Endothelial cell of umbilical vein (primary cell): ENCODE measurements around the gene SOCS7. TPM values are rescaled to one million over a fixed set of nuclear protein-coding genes. Genes with fewer than 3 reads are reported as not detected.

Experiments
- BruUV-seq: library from RNA; stranded (reverse); fragments of 400-500 nt; replicated peaks from 2 replicates; lab custom pipeline; 2021; lab: Mats Ljungman, UMichigan
- CTCF ChIA-PET: fragments of 300-600, 350-600 bp; sonication (Branson Sonifier 250); formaldehyde crosslinking; loops from one replicate; lab custom pipeline; 2021; ENCODE audit warnings: antibody characterized with exemption, inconsistent platforms; lab: Charles Lee
- POLR2A ChIA-PET: fragments of 300-600, 350-600 bp; sonication (Branson Sonifier 250); formaldehyde crosslinking; loops from one replicate; lab custom pipeline; 2021; ENCODE audit warnings: antibody characterized with exemption, inconsistent platforms; lab: Charles Lee
- DNase-seq: peaks from one replicate; pipeline ENCODE4 v3.0.0-alpha.2; 2011; ENCODE audit warnings: low read depth, low spot score
- FAIRE-seq: peaks from 2 replicates; lab custom pipeline; 2011; peaks lifted over from hg19 to GRCh38; lab: Jason Lieb, UNC
- H2AFZ ChIP-seq: 2 replicates; pipeline ENCODE4 v1.6.0; 2012; ENCODE audit warnings: low read depth, low read length, control low read depth, inconsistent platforms
- H3K27ac ChIP-seq: 2 replicates; pipeline ENCODE4 v1.5.1; 2011; ENCODE audit warnings: low read depth, mild to moderate bottlenecking, control low read depth, low read length, moderate library complexity; ENCODE audit not compliant: insufficient read depth
- H3K27me3 ChIP-seq, 2 experiments: 2 replicates each; pipeline versions ENCODE4 v1.6.0 to v1.6.1; 2011; ENCODE audit warnings: low read length in 2 of 2, mixed read lengths in 1 of 2; ENCODE audit not compliant: control insufficient read depth in 2 of 2, insufficient read depth in 2 of 2
- H3K36me3 ChIP-seq, 2 experiments: 2 replicates in 1 of 2; 3 replicates in 1 of 2; pipeline ENCODE4 v1.5.1; 2011; ENCODE audit warnings: low read length in 2 of 2, mild to moderate bottlenecking in 1 of 2, moderate library complexity in 1 of 2; ENCODE audit not compliant: control insufficient read depth in 2 of 2, insufficient read depth in 2 of 2; ENCODE audit errors: extremely low read depth in 1 of 2
- H3K4me1 ChIP-seq: 3 replicates; pipeline ENCODE4 v1.5.1; 2011; ENCODE audit warnings: mild to moderate bottlenecking, low read length; ENCODE audit not compliant: control insufficient read depth, insufficient read depth; ENCODE audit errors: extremely low read depth
- H3K4me2 ChIP-seq: 2 replicates; pipeline ENCODE4 v1.6.1; 2011; ENCODE audit warnings: low read length, control low read depth, mixed read lengths; ENCODE audit not compliant: insufficient read depth
- H3K4me3 ChIP-seq, 3 experiments: fragments of 200-600 bp in 1 of 3; sonication (generic), shearing (Covaris generic) in 1 of 3; replicated peaks in 1 of 3; 2 replicates each; pipeline ENCODE4 v1.5.1; 2011 to 2016; ENCODE audit warnings: control low read depth in 3 of 3, low read length in 3 of 3, mild to moderate bottlenecking in 2 of 3, inconsistent platforms in 1 of 3, low read depth in 1 of 3, moderate library complexity in 1 of 3; ENCODE audit not compliant: insufficient read depth in 1 of 3
- H3K79me2 ChIP-seq: 2 replicates; pipeline ENCODE4 v1.6.0; 2012; ENCODE audit warnings: low read length, inconsistent platforms; ENCODE audit not compliant: control insufficient read depth, insufficient read depth
- H3K9ac ChIP-seq: replicated peaks from 2 replicates; pipeline ENCODE3; 2011; ENCODE audit warnings: low read length, control low read depth; ENCODE audit not compliant: insufficient read depth; ENCODE audit errors: extremely low read depth
- H3K9me1 ChIP-seq: replicated peaks from 3 replicates; pipeline ENCODE4 v1.6.0; 2011; ENCODE audit warnings: mild to moderate bottlenecking, low read length; ENCODE audit not compliant: control insufficient read depth, insufficient read depth; ENCODE audit errors: extremely low read depth
- H3K9me3 ChIP-seq: replicated peaks from 2 replicates; pipeline ENCODE4 v1.5.1; 2012; ENCODE audit warnings: low read length, inconsistent platforms; ENCODE audit not compliant: control insufficient read depth, insufficient read depth
- H4K20me1 ChIP-seq: replicated peaks from 2 replicates; pipeline ENCODE3; 2011; ENCODE audit warnings: mild to moderate bottlenecking, low read length; ENCODE audit not compliant: control insufficient read depth, insufficient read depth; ENCODE audit errors: extremely low read depth
- EZH2 ChIP-seq: IDR thresholded peaks from 2 replicates; pipeline ENCODE4 v1.6.1; 2012; ENCODE audit warnings: borderline replicate concordance, low read depth, mild to moderate bottlenecking, moderate library complexity, low read length, inconsistent platforms; ENCODE audit not compliant: severe bottlenecking
- FOS ChIP-seq: IDR thresholded peaks from 2 replicates; pipeline ENCODE4 v1.6.1; 2011; ENCODE audit warnings: mild to moderate bottlenecking, low read length, moderate library complexity, borderline replicate concordance; ENCODE audit not compliant: insufficient read depth
- JUN ChIP-seq: IDR thresholded peaks from 2 replicates; pipeline ENCODE4 v1.6.1; 2011; ENCODE audit warnings: borderline replicate concordance, low read depth; ENCODE audit not compliant: insufficient read length, insufficient read depth
- POLR2A ChIP-seq: IDR thresholded peaks from 2 replicates; pipeline ENCODE4 v1.6.1; 2012; ENCODE audit warnings: low read depth, mild to moderate bottlenecking, control low read depth, low read length
- POLR2AphosphoS5 ChIP-seq: IDR thresholded peaks from 2 replicates; pipeline ENCODE4 v1.6.1; 2012; ENCODE audit warnings: low read depth, mild to moderate bottlenecking, control low read depth, low read length, moderate library complexity; ENCODE audit not compliant: insufficient read depth
- dilution Hi-C: fragments of 300-500 bp; cut with MboI; formaldehyde crosslinking; loops from one replicate; pipeline ENCODE4 v1.15.0; 2019; ENCODE audit warnings: low sequenced_read_pairs; ENCODE audit not compliant: extremely low pct_ligation_motif_present
- intact Hi-C: fragments of 100-400 bp; cut with micrococcal nuclease; formaldehyde crosslinking; loops from one replicate; pipeline ENCODE4 v1.10.0; 2022
- polyA plus RNA-seq, 4 experiments: library from polyadenylated mRNA; depleted of rRNA in 3 of 4; stranded (reverse) in 3 of 4; unstranded in 1 of 4; fragments of >200 nt; gene quantifications; 2 replicates each; pipeline versions ENCODE4 v1.2.1 to v1.2.3, GENCODE V29; 2011 to 2012; ENCODE audit warnings: missing spikeins in 1 of 4
- total RNA-seq: library from RNA; stranded (reverse); gene quantifications from 2 replicates; pipeline ENCODE4 v1.2.3, GENCODE V29; 2021
- TF ChIP-seq, protein P1 (sequence below), 2 donors: IDR thresholded peaks; 1 replicate in 1 of 2; 2 replicates in 1 of 2; pipeline ENCODE4 v1.5.1; 2011; ENCODE audit warnings: low read length in 2 of 2, mild to moderate bottlenecking in 2 of 2, moderate library complexity in 2 of 2, control low read depth in 1 of 2, inconsistent platforms in 1 of 2, low read depth in 1 of 2; ENCODE audit not compliant: insufficient read depth in 1 of 2; ENCODE audit errors: extremely low read depth in 1 of 2
- TF ChIP-seq, protein P2 (sequence below): IDR thresholded peaks from 2 replicates; pipeline ENCODE4 v1.6.1; 2011; ENCODE audit not compliant: insufficient read depth, insufficient read length

Gene SOCS7
- total and polyA plus RNA-seq, 2 donors (not counting 3 experiments of a cell fraction or from before 2014, with no cell fraction given) = 5.9 to 10.4 TPM

DNA sequence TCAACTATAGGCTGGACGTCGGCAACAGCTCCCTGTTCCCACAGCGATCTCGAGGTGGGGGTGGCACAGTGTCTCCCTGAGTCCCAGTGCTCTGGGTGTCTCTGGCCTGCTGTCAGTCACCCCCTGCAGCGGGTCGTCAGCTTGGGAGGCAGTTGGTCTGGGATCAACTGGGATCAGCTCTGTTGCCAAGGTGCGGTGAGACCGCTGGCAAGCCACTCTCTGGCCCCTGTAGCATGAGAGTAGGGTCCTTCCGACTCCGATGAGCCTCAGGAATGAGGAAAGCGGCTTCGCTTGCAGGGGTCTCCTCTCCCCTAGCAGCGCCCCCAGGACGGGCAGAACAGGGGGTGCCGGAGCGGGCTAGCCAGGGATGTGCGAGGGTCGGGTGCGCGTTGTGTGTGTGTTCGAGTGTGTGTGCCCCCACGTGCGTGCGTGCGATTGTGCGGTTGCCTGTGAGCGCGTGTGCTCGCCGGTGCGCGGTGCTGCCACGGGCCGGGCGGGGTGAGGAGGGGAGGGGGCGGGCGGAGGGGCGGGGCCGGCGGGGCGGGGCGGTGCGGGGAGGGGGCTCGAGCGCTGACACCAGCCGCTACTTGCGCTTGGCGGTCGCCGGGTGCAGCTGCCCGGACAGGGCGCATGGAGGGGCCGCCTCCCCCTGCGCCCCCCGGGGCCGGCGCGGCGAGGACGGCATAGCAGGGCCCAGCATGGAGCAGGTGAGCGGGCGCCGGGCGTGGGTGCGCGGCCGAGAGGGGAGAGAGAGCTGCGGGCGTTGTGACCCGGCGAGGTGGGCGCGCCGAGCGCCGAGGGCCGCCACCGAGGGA, 67.3 kb downstream of the SOCS7 start:
- no peaks in the 10 kb centered on the region for H4K20me1 ChIP-seq
- TF ChIP-seq POLR2AphosphoS5 (no peak), EZH2 (peak; percentile 84)
- H3K79me2 ChIP-seq = no peaks in the 10 kb centered on the region
- dilution Hi-C loops = no loop called here
- H3K4me2 ChIP-seq = no peak overlapping the region
- FAIRE-seq = no peak
- no peak overlapping the region for H2AFZ ChIP-seq
- H3K27me3 ChIP-seq = peaks cover 20 to 22% of the 10 kb centered on the region in 2 experiments
- H3K9me3 ChIP-seq = no peaks in the 10 kb centered on the region
- no peaks in the 10 kb centered on the region for H3K9me1 ChIP-seq
- no peak overlapping the region for H3K9ac ChIP-seq
- DNase-seq = no peak
- ChIA-PET POLR2A (no interaction called here), CTCF (interaction anchor here (0.8 to 9.7 kb wide), 3 partner anchors 70 to 119 kb away, joined by 3 to 96 read pairs (median 4); no protein-coding TSS in a partner anchor)
- H3K4me3 ChIP-seq = peak overlapping the region in 1 of 3 experiments; percentile 9
- H3K4me1 ChIP-seq = peaks cover 6% of the 10 kb centered on the region
- intact Hi-C loops = no loop called here
- no TSS peak for BruUV-seq
- H3K27ac ChIP-seq = no peak overlapping the region
- no peaks in the 10 kb centered on the region for H3K36me3 ChIP-seq

DNA sequence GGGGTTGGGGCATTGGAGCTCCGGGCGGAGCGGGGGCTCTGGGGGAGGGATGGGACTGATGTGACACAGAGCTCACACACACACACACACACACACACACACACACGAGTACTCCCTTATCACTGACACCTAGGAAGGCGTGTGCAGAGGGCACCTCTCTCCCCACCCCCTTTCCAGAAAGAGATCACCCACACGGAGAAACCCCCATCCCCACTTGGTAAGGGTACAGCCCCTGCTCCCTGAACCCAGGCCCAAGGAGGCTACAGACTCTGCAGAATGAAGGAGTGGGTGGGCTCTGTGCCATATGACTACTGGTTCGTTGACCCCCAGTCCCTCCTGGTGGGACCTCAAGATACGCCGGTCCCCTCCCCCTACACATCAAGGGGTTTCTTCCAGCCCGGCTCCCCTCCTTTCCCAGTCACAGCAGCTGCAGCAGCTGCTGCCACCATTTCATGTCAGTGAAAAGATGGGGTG, 67.9 kb downstream of the SOCS7 start:
- no peak for DNase-seq
- ChIA-PET CTCF (interaction anchor here (0.8 to 9.7 kb wide), 3 partner anchors 65 to 118 kb away, joined by 3 to 96 read pairs (median 3); no protein-coding TSS in a partner anchor), POLR2A (no interaction called here)
- TF ChIP-seq, protein P1, sequence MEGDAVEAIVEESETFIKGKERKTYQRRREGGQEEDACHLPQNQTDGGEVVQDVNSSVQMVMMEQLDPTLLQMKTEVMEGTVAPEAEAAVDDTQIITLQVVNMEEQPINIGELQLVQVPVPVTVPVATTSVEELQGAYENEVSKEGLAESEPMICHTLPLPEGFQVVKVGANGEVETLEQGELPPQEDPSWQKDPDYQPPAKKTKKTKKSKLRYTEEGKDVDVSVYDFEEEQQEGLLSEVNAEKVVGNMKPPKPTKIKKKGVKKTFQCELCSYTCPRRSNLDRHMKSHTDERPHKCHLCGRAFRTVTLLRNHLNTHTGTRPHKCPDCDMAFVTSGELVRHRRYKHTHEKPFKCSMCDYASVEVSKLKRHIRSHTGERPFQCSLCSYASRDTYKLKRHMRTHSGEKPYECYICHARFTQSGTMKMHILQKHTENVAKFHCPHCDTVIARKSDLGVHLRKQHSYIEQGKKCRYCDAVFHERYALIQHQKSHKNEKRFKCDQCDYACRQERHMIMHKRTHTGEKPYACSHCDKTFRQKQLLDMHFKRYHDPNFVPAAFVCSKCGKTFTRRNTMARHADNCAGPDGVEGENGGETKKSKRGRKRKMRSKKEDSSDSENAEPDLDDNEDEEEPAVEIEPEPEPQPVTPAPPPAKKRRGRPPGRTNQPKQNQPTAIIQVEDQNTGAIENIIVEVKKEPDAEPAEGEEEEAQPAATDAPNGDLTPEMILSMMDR (IDR thresholded peaks at IDR 0.05; ENCODE audit: extremely low read depth in 1 of 2, insufficient read depth in 1 of 2, low read depth in 1 of 2, low read length in 2 of 2) = no peak
- TF ChIP-seq JUN = no peak
- no peak for TF ChIP-seq POLR2A
- peak; percentile 11 for TF ChIP-seq EZH2
- TF ChIP-seq, protein P2, sequence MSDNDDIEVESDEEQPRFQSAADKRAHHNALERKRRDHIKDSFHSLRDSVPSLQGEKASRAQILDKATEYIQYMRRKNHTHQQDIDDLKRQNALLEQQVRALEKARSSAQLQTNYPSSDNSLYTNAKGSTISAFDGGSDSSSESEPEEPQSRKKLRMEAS = no peak
- TF ChIP-seq FOS = no peak
- Histone ChIP-seq H3K27ac (no peak overlapping the region), H3K4me3 (no peak overlapping the region), H3K4me1 (peaks cover 10% of the 10 kb centered on the region), H2AFZ (no peak overlapping the region), H3K9me1 (no peaks in the 10 kb centered on the region), H3K79me2 (no peaks in the 10 kb centered on the region), H3K9ac (no peak overlapping the region), H3K9me3 (no peaks in the 10 kb centered on the region), H3K36me3 (no peaks in the 10 kb centered on the region), H4K20me1 (no peaks in the 10 kb centered on the region), H3K4me2 (no peak overlapping the region), H3K27me3 (peaks cover 20 to 22% of the 10 kb centered on the region in 2 experiments)
- FAIRE-seq = no peak
- intact Hi-C loops (no loop called here), dilution Hi-C loops (no loop called here)
- no TSS peak for BruUV-seq
